IMR-90 (cell line): ENCODE results near the gene TEX22.

Experiments
- RCOR1 ChIP-seq: IDR thresholded peaks from 2 replicates; pipeline ENCODE4 v1.6.1; 2012; ENCODE audit warnings: mild to moderate bottlenecking, low read length, improper control_type of control experiment; ENCODE audit not compliant: insufficient replicate concordance
- TF ChIP-seq, protein P1 (sequence below): conservative IDR thresholded peaks from 2 replicates; pipeline ENCODE4 v1.5.1; 2012; ENCODE audit warnings: mild to moderate bottlenecking, low read depth, low read length, improper control_type of control experiment

GRCh38 chr14:105379946-105380345 is 18.4 kb upstream of the TEX22 start:
- TF ChIP-seq, protein P1, sequence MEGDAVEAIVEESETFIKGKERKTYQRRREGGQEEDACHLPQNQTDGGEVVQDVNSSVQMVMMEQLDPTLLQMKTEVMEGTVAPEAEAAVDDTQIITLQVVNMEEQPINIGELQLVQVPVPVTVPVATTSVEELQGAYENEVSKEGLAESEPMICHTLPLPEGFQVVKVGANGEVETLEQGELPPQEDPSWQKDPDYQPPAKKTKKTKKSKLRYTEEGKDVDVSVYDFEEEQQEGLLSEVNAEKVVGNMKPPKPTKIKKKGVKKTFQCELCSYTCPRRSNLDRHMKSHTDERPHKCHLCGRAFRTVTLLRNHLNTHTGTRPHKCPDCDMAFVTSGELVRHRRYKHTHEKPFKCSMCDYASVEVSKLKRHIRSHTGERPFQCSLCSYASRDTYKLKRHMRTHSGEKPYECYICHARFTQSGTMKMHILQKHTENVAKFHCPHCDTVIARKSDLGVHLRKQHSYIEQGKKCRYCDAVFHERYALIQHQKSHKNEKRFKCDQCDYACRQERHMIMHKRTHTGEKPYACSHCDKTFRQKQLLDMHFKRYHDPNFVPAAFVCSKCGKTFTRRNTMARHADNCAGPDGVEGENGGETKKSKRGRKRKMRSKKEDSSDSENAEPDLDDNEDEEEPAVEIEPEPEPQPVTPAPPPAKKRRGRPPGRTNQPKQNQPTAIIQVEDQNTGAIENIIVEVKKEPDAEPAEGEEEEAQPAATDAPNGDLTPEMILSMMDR: no peak
- no peak for TF ChIP-seq RCOR1
